Endothelial cell of umbilical vein (primary cell): ENCODE results near the gene PLEKHG7. TPM values are rescaled to one million over a fixed set of nuclear protein-coding genes. Genes with fewer than 3 reads are reported as not detected.

Experiments used
- BruUV-seq: library from RNA; stranded (reverse); fragments of 400-500 nt; replicated peaks from 2 replicates; lab custom pipeline; 2021; lab: Mats Ljungman, UMichigan
- CTCF ChIA-PET: fragments of 300-600, 350-600 bp; sonication (Branson Sonifier 250); formaldehyde crosslinking; loops from one replicate; lab custom pipeline; 2021; ENCODE audit warnings: antibody characterized with exemption, inconsistent platforms; lab: Charles Lee
- POLR2A ChIA-PET: fragments of 300-600, 350-600 bp; sonication (Branson Sonifier 250); formaldehyde crosslinking; loops from one replicate; lab custom pipeline; 2021; ENCODE audit warnings: antibody characterized with exemption, inconsistent platforms; lab: Charles Lee
- DNase-seq: peaks from one replicate; pipeline ENCODE4 v3.0.0-alpha.2; 2011; ENCODE audit warnings: low read depth, low spot score
- FAIRE-seq: peaks from 2 replicates; lab custom pipeline; 2011; peaks lifted over from hg19 to GRCh38; lab: Jason Lieb, UNC
- H2AFZ ChIP-seq: 2 replicates; pipeline ENCODE4 v1.6.0; 2012; ENCODE audit warnings: low read depth, low read length, control low read depth, inconsistent platforms
- H3K27ac ChIP-seq: 2 replicates; pipeline ENCODE4 v1.5.1; 2011; ENCODE audit warnings: low read depth, mild to moderate bottlenecking, control low read depth, low read length, moderate library complexity; ENCODE audit not compliant: insufficient read depth
- H3K27me3 ChIP-seq, 2 experiments: 2 replicates each; pipeline versions ENCODE4 v1.6.0 to v1.6.1; 2011; ENCODE audit warnings: low read length in 2 of 2, mixed read lengths in 1 of 2; ENCODE audit not compliant: control insufficient read depth in 2 of 2, insufficient read depth in 2 of 2
- H3K36me3 ChIP-seq, 2 experiments: 2 replicates in 1 of 2; 3 replicates in 1 of 2; pipeline ENCODE4 v1.5.1; 2011; ENCODE audit warnings: low read length in 2 of 2, mild to moderate bottlenecking in 1 of 2, moderate library complexity in 1 of 2; ENCODE audit not compliant: control insufficient read depth in 2 of 2, insufficient read depth in 2 of 2; ENCODE audit errors: extremely low read depth in 1 of 2
- H3K4me1 ChIP-seq: 3 replicates; pipeline ENCODE4 v1.5.1; 2011; ENCODE audit warnings: mild to moderate bottlenecking, low read length; ENCODE audit not compliant: control insufficient read depth, insufficient read depth; ENCODE audit errors: extremely low read depth
- H3K4me2 ChIP-seq: 2 replicates; pipeline ENCODE4 v1.6.1; 2011; ENCODE audit warnings: low read length, control low read depth, mixed read lengths; ENCODE audit not compliant: insufficient read depth
- H3K4me3 ChIP-seq, 3 experiments: fragments of 200-600 bp in 1 of 3; sonication (generic), shearing (Covaris generic) in 1 of 3; replicated peaks in 1 of 3; 2 replicates each; pipeline ENCODE4 v1.5.1; 2011 to 2016; ENCODE audit warnings: control low read depth in 3 of 3, low read length in 3 of 3, mild to moderate bottlenecking in 2 of 3, inconsistent platforms in 1 of 3, low read depth in 1 of 3, moderate library complexity in 1 of 3; ENCODE audit not compliant: insufficient read depth in 1 of 3
- H3K79me2 ChIP-seq: 2 replicates; pipeline ENCODE4 v1.6.0; 2012; ENCODE audit warnings: low read length, inconsistent platforms; ENCODE audit not compliant: control insufficient read depth, insufficient read depth
- H3K9ac ChIP-seq: replicated peaks from 2 replicates; pipeline ENCODE3; 2011; ENCODE audit warnings: low read length, control low read depth; ENCODE audit not compliant: insufficient read depth; ENCODE audit errors: extremely low read depth
- H3K9me1 ChIP-seq: replicated peaks from 3 replicates; pipeline ENCODE4 v1.6.0; 2011; ENCODE audit warnings: mild to moderate bottlenecking, low read length; ENCODE audit not compliant: control insufficient read depth, insufficient read depth; ENCODE audit errors: extremely low read depth
- H3K9me3 ChIP-seq: replicated peaks from 2 replicates; pipeline ENCODE4 v1.5.1; 2012; ENCODE audit warnings: low read length, inconsistent platforms; ENCODE audit not compliant: control insufficient read depth, insufficient read depth
- H4K20me1 ChIP-seq: replicated peaks from 2 replicates; pipeline ENCODE3; 2011; ENCODE audit warnings: mild to moderate bottlenecking, low read length; ENCODE audit not compliant: control insufficient read depth, insufficient read depth; ENCODE audit errors: extremely low read depth
- CTCF ChIP-seq, 2 donors: IDR thresholded peaks; 1 replicate in 1 of 2; 2 replicates in 1 of 2; pipeline ENCODE4 v1.5.1; 2011; ENCODE audit warnings: low read length in 2 of 2, mild to moderate bottlenecking in 2 of 2, moderate library complexity in 2 of 2, control low read depth in 1 of 2, inconsistent platforms in 1 of 2, low read depth in 1 of 2; ENCODE audit not compliant: insufficient read depth in 1 of 2; ENCODE audit errors: extremely low read depth in 1 of 2
- EZH2 ChIP-seq: IDR thresholded peaks from 2 replicates; pipeline ENCODE4 v1.6.1; 2012; ENCODE audit warnings: borderline replicate concordance, low read depth, mild to moderate bottlenecking, moderate library complexity, low read length, inconsistent platforms; ENCODE audit not compliant: severe bottlenecking
- FOS ChIP-seq: IDR thresholded peaks from 2 replicates; pipeline ENCODE4 v1.6.1; 2011; ENCODE audit warnings: mild to moderate bottlenecking, low read length, moderate library complexity, borderline replicate concordance; ENCODE audit not compliant: insufficient read depth
- GATA2 ChIP-seq: IDR thresholded peaks from 2 replicates; pipeline ENCODE4 v1.7.0; 2011; ENCODE audit warnings: low read depth, mild to moderate bottlenecking, moderate library complexity, mixed read lengths, low read length; ENCODE audit not compliant: insufficient read length, insufficient read depth
- JUN ChIP-seq: IDR thresholded peaks from 2 replicates; pipeline ENCODE4 v1.6.1; 2011; ENCODE audit warnings: borderline replicate concordance, low read depth; ENCODE audit not compliant: insufficient read length, insufficient read depth
- MAX ChIP-seq: IDR thresholded peaks from 2 replicates; pipeline ENCODE4 v1.6.1; 2011; ENCODE audit not compliant: insufficient read depth, insufficient read length
- MYC ChIP-seq: IDR thresholded peaks from one replicate; pipeline ENCODE4 v1.6.1; 2011; ENCODE audit warnings: mild to moderate bottlenecking, low read depth, low read length
- POLR2A ChIP-seq: IDR thresholded peaks from 2 replicates; pipeline ENCODE4 v1.6.1; 2012; ENCODE audit warnings: low read depth, mild to moderate bottlenecking, control low read depth, low read length
- POLR2AphosphoS5 ChIP-seq: IDR thresholded peaks from 2 replicates; pipeline ENCODE4 v1.6.1; 2012; ENCODE audit warnings: low read depth, mild to moderate bottlenecking, control low read depth, low read length, moderate library complexity; ENCODE audit not compliant: insufficient read depth
- dilution Hi-C: fragments of 300-500 bp; cut with MboI; formaldehyde crosslinking; loops from one replicate; pipeline ENCODE4 v1.15.0; 2019; ENCODE audit warnings: low sequenced_read_pairs; ENCODE audit not compliant: extremely low pct_ligation_motif_present
- intact Hi-C: fragments of 100-400 bp; cut with micrococcal nuclease; formaldehyde crosslinking; loops from one replicate; pipeline ENCODE4 v1.10.0; 2022
- polyA plus RNA-seq, 4 experiments: library from polyadenylated mRNA; depleted of rRNA in 3 of 4; stranded (reverse) in 3 of 4; unstranded in 1 of 4; fragments of >200 nt; gene quantifications; 2 replicates each; pipeline versions ENCODE4 v1.2.1 to v1.2.3, GENCODE V29; 2011 to 2012; ENCODE audit warnings: missing spikeins in 1 of 4
- total RNA-seq: library from RNA; stranded (reverse); gene quantifications from 2 replicates; pipeline ENCODE4 v1.2.3, GENCODE V29; 2021

Gene PLEKHG7
- total and polyA plus RNA-seq, 2 donors (not counting 3 experiments of a cell fraction or from before 2014, with no cell fraction given), result not detected

GRCh38 chr12:92745856-92746550 lies 43.2 kb downstream of the PLEKHG7 start:
- no peaks in the 10 kb centered on the region for H3K36me3 ChIP-seq
- H3K4me2 ChIP-seq, result peak overlapping the region; percentile 55
- FAIRE-seq (peak; percentile 97), DNase-seq (peak; percentile 99)
- no peak overlapping the region for H2AFZ ChIP-seq
- H3K27ac ChIP-seq, result peak overlapping the region; percentile 93
- no peaks in the 10 kb centered on the region for H3K79me2 ChIP-seq
- peaks cover 25% of the 10 kb centered on the region for H3K4me1 ChIP-seq
- TF ChIP-seq GATA2 (peak; percentile 52), EZH2 (no peak), MAX (no peak), POLR2AphosphoS5 (peak; percentile 95), FOS (peak; percentile 100), POLR2A (peak; percentile 48), JUN (peak; percentile 99), CTCF (IDR thresholded peaks at IDR 0.05; ENCODE audit: extremely low read depth in 1 of 2, insufficient read depth in 1 of 2, low read depth in 1 of 2, low read length in 2 of 2) (no peak), MYC (no peak)
- dilution Hi-C loops (no loop called here), intact Hi-C loops (loop anchor here (1.0 to 10.0 kb wide), 4 partner anchors 8 to 179 kb away; partner anchors contain the start of gene EEA1)
- H4K20me1 ChIP-seq, result no peaks in the 10 kb centered on the region
- H3K9ac ChIP-seq, result peak overlapping the region; percentile 67
- H3K9me1 ChIP-seq, result no peaks in the 10 kb centered on the region
- no peak overlapping the region for H3K4me3 ChIP-seq
- H3K9me3 ChIP-seq, result no peaks in the 10 kb centered on the region
- CTCF ChIA-PET, result interaction anchor here (0.6 to 2.0 kb wide), 18 partner anchors 9 to 1365 kb away, joined by 3 to 11 read pairs (median 4); no protein-coding TSS in a partner anchor
- POLR2A ChIA-PET, result interaction anchor here (0.8 to 1.2 kb wide), 2 partner anchors 600 to 722 kb away, joined by 3 to 4 read pairs; partner anchors contain the start of genes BTG1 and MRPL42
- TSS peak; percentile 98 for BruUV-seq
- H3K27me3 ChIP-seq, result no peaks in the 10 kb centered on the region
